WI38 (cell line): ENCODE data around the gene GLCE.
"Not testable (repeated sequence)": the region's sequence is repeated elsewhere in the genome, so short reads cannot be mapped to it uniquely, and the experiment has no call there.

Source experiments
- H3K4me3 ChIP-seq: 2 replicates; pipeline ENCODE4 v1.5.1; 2011; ENCODE audit warnings: low read depth, mild to moderate bottlenecking, control low read depth, low read length
- TF ChIP-seq, protein P1 (sequence below): IDR thresholded peaks from 2 replicates; pipeline ENCODE4 v1.5.1; 2012; ENCODE audit warnings: low read depth, mild to moderate bottlenecking, control low read depth, low read length

Gene GLCE

DNA sequence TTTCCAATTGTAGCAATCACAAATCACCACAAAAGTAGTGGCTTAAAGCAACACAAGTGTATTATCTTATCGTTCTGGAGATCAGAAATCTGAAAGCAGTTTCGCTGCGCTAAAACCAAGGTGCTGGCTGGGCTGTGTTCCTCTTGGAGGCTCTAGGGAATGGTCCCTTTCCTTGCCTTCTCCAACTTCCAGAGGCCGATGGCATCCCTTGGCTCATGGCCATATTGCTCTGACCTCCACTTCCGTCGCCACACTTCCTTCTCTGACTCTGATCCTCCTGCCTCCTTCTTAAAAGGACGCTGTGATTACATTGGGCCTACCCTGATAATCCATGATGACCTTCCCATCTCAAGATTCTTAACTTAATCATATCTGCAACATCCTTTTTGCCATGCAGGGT, 127.6 kb downstream of the GLCE start:
- H3K4me3 ChIP-seq, result no peak overlapping the region
- TF ChIP-seq, protein P1, sequence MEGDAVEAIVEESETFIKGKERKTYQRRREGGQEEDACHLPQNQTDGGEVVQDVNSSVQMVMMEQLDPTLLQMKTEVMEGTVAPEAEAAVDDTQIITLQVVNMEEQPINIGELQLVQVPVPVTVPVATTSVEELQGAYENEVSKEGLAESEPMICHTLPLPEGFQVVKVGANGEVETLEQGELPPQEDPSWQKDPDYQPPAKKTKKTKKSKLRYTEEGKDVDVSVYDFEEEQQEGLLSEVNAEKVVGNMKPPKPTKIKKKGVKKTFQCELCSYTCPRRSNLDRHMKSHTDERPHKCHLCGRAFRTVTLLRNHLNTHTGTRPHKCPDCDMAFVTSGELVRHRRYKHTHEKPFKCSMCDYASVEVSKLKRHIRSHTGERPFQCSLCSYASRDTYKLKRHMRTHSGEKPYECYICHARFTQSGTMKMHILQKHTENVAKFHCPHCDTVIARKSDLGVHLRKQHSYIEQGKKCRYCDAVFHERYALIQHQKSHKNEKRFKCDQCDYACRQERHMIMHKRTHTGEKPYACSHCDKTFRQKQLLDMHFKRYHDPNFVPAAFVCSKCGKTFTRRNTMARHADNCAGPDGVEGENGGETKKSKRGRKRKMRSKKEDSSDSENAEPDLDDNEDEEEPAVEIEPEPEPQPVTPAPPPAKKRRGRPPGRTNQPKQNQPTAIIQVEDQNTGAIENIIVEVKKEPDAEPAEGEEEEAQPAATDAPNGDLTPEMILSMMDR, result no peak

DNA sequence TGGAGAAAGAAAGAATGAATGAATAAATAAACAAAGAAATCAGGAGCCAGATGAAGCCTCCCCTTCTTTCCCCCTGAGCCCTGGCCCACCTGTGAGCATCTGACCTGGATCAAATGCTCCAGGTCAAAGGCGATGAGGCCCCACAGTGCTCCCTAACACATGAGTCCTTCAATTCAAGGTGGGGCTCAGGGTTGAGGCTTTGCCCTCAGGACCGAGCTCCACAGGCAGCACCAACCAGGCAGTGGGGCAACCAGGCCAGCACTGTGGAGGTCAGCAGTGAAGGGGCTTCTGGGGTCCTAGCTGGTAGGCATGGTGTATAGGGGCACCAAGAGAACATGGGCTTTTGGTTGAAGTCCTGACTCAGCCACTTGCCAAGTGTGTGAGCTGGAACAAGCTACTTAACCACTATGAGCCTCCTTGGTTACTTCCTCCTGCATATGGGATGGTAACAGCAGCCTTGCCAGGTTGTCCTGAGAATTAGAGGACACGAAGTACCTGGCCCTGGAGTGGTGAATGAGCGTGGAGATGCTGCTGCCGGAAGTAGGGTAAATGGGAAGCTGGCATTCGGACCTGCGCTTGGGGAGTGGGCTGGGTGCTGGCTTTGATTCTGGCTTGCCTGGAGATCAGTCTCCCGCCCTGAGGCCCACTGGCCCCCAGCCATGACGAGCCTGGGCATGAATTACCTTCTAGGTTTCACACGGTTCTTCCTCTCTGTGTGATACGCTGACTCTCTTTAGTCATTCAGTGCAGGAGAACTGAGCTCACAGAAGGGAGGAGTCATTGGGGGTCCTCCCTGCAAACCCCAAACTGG, 128.3 kb downstream of the GLCE start:
- TF ChIP-seq, protein P1, result no peak
- H3K4me3 ChIP-seq, result no peak overlapping the region

DNA sequence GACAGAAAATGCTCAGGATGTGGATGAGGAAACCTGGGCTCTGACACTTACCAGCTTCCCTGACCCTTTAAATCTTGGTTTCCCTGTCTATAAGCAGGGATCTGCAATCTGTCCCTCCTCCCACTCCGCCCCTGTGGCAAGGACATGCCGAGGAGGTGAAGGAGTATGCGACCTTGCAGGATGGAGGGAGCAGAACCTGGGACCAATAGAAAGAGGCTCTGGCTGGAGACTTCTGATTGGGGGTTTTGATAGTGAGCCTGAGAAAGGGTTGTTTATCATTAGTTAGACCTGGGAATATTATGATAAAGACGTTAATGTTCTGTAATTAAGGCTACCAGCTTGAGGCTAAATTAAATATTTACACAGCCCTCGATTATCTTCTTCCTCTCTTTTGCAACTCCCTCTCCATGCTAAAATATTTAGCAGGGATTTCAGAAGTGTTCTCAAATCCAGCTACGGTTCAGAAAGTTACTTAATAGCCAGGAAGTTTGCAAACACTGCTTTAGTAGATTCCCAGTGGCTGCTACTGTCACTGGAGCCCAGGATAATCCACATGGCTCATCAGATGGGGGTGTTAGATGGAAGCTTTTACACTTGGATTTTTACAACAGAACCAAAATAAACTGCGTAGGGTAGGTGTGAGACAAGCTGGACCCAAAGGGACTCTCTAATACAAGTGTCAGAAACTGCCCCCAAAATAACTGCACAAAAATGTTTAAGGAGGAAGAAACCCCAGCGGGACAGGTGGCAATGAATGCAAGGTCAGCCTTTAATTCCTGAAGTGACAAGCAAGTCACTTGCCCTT, 129.1 kb downstream of the GLCE start:
- no peak overlapping the region for H3K4me3 ChIP-seq
- TF ChIP-seq, protein P1, result no peak

DNA sequence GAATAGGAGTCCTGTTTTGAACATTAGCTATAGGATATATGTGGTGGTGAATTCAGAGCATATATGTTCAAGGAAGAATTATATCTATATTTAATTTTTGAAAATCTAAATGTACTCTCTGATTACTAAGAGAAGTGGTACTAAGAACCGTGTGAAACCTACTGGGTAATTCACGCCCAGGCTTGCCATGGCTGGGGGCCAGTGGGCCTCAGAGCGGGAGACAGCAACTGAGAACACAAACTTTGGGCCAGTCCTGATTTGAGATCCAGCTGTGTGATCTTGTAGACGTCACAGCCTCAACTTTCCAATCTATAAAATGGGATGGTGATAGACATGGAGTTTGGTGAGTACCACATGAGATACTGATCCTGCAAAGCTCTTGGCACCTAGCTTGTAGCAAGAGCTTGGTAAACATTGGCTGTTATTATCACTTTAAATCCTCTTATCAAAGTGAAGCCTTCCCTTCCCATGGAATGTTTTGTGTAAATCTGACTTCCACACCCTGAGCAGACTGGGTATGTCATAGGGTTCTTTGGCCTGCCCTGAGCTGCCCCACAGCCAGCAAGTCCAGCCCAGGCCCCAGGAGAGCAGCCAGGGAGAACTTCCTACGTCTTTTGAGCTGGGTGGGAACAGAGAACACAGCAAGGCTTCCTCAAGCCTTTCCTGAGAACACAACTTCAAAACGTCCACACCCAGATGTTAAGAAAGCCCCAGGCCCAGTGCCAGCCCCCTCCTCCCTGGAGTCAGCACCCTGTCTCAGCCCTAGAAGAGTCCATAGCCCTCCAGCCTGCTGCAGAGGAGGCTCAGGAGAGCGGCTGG, 130.1 kb downstream of the GLCE start:
- TF ChIP-seq, protein P1, result no peak
- H3K4me3 ChIP-seq, result no peak overlapping the region

DNA sequence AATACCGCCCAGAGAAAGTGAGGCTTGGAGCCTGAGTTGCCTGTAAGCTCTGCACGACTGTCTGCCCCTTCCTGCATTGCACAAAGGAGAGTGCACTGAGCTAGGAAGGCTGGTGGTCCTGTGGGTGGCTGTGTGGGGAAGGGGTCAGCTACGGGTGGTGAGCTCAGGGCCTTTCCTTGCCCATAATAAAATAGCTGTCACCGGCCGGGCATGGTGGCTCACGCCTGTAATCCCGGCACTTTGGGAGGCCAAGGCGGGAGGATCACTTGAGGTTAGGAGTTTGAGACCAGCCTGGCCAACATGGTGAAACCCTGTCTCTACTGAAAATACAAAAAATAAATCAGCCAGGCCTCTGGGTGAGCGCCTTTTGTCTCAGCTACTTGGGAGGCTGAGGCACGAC, 131.2 kb downstream of the GLCE start:
- not testable (repeated sequence) for H3K4me3 ChIP-seq

DNA sequence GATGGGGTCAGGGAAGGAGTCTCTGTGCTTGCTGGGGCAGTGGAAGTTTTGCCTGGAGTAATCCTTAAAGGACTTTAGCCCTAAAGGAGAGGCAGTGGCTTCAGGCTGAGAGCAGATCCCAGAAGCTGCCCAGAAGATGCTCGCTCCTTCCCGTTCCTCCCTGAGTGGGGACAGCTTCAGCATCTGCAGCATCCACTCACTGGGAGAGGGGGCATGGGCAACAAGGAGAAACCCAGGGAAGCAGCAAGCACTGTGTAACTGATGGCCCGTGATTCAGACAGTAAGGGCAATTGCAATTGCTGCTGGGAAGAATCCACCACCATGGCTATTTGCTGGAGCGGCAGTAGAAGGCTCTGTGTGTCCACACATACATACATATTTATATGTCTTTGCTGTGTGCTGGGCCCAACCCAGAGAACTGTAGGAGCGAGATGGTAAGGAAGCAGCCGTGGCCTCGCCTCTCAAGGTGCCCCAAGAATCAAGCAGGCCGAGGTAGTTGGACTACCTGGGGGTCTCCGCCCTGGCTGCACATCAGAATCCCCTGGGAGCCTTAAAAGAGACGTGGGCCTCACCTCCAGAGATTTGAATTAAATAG, 132.5 kb downstream of the GLCE start:
- TF ChIP-seq, protein P1, result no peak
- no peak overlapping the region for H3K4me3 ChIP-seq

DNA sequence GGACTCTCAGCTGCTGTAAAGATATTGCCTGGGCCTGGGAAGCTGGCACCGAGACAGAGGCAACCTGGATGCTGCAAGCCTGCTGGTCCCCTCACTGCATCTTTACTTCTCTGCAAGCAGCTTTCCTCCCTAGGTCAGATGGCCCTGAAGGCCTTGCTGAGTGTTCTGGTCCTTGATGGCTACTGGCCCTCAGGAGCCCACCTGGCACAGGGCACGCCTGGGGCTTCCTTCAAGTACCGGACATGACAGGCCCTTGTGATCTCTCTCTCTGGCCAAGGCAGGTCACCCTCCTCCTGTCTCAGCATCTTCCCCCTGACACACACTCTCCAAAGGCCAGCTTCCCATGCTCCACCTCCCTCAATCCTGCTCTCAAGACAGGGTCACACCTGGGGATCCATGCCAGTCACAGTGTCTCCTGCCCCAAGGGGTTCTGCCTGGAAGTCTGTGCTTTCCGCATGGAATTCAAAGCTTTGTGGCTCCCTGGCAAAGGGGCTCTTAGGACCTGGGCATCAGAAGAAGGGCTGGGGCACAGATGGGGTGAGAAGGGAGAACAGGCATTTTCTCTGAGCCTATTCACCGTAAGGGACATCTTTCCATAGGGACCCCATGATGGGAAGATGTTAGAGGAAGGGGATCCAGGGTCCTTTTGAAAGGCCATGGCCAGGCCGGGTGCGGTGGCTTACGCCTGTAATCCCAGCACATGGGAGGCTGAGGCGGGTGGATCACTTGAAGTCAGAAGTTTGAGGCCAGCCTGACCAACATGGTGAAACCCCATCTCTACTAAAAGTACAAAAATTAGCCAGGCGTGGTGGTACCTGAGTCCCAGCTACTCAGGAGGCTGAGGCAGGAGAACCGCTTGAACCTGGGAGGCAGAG, 133.5 kb downstream of the GLCE start:
- TF ChIP-seq, protein P1, result no peak
- no peak overlapping the region for H3K4me3 ChIP-seq
